HG03097 (cell line): Measurements from ENCODE around the gene EIF4G3.
"Not testable (repeated sequence)": the region's sequence is repeated elsewhere in the genome, so short reads cannot be mapped to it uniquely, and the experiment has no call there.

Source experiments
- ATAC-seq: cut with Tn5 transposase; IDR thresholded peaks from one replicate; pipeline ENCODE4 v1.9.1; 2021; ENCODE audit not compliant: unreplicated experiment, low FRiP score

The EIF4G3 gene

DNA sequence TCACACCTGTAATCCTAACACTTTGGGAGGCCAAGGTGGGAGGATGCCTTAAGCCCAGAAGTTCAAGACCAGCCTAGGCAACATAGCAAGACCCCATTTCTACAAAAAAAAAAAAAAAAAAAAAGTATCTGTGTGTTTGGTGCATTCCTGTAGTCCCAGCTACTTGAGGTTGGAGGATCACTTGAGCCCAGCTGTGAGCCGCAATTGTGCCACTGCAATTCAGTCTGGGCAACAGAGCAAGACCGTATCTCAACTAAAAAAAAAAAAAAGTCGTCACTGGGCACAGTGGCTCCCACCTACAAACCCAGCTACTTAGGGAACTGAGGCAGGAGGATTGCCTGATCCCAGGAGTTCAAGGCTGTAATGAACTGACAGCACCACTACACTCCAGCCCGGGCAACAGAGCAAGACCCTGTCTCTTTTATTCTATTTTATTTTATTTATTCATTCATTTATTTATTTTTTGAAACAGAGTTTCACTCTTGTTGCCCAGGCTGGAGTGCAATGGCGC lies 8.6 kb upstream of the EIF4G3 start:
- no peak for ATAC-seq

DNA sequence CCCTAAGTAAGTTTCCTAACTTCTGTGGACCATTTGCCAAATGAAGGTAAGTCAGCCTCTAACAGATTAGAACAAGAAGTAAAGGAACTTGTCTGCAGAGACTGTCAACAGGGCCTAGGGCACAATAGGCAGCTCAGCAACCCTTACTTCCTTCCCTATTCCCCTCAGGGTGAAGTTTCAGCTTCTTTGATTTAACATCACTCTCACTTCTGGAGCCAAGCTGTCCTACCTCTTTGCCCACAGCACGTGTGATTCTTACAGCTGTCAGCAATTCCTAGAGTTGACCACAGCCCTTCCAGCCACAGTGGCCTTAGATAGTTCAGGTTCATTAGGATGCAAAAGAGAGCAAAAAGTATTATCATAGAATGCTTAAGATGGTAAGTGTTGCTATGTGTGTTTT lies 7.6 kb upstream of the EIF4G3 start:
- no peak for ATAC-seq

DNA sequence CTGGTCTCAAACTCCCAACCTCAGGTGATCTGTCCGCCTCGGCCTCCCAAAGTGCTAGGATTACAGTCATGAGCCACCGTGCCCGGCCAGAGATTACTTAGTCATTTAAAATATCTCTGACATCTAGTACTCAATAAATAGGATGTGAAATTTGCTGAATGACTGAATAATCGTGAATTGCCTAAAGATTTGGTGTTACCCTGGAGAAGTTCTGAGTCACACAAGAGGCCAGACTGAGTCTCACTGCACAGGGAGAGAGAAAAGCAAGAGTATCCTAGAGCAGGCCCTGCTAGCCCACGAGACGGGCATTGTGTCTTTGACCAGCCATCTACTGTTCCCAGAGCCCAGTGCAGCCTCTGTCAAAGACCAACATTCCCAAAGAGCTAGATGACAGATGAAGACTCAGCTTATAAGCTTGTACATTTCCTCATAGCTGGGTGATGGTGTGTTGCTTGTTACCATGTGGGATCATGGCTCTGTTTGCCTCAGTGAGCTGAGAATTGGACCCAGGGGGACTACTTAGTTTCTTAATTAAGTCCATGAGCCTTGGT lies 5.6 kb upstream of the EIF4G3 start:
- no peak for ATAC-seq

DNA sequence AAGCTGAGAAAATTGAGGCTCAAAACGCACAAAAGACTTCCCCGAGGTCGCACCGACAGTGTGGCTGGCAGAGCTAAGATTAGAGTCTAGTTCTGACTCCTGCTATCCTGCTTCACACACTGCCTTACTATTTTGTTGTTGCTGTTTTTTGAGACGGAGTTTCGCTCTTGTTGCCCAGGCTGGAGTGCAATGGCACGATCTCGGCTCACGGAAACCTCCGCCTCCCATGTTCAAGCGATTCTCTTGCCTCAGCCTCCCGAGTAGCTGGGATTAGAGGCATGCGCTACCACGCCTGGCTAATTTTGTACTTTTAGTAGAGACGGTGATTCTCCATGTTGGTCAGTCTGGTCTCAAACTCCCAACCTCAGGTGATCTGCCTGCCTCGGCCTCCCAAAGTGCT lies 1.6 kb upstream of the EIF4G3 start:
- not testable (repeated sequence) for ATAC-seq

DNA sequence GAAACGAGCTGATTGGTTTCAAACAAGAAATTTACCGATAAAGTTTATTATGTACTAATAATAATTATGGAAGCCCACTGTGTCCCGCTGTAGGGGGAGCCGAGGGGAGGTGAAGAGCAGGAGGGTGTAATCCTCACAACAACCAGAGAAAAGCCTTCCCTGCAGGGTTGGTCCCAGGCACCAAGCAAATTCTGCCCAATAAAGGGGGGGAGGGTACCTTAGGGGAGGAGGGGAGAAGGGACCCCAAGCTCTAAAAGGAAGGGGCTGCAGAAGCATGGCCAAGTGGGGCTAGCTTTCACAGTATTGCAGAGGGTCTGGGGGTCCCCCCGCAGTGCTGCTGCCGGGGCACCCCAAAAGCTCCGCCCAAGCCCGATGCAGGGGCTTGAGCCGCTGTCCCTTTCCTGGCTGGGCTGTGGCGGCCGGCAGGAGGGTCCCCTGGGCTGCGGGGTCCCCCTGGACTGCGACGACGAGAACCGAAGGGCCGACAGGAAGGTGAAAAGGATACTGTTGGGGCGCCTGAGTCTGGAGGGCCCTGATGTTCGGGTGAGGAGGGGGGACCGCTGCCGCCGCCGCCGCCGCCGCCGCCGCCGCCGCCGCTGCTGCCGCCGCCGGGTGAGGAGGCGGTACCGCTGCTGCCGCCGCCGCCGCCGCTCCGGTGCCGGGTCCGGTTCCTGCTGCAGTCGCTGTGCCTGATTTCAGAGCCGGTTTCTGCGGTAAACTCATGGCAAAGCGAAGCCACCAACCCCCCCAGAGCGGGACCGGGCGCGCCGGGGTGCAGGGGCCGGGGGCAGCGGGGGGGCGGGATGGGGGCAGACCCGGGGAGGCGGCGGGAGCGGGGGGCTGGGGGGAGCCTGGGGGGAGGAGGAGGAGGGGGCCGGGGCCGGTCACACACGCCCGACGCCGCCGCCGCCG lies 771 bp downstream of the EIF4G3 start:
- no peak for ATAC-seq

DNA sequence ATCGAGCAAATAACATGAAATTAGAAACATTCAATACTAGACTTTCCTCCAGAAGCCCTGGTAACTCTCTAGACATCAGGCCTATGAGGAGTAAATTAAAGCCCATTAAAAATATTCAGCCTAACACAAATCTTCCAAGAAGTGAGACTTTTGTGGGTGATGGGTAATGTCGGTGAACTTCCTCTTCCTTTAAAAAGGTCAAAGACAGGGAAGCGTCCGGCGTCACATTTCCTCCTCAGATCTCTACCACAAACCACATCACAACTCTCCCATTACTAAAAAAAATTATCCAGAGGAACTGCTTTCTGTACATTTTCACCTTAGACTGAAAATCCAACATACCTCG lies 1.4 kb downstream of the EIF4G3 start:
- no peak for ATAC-seq

DNA sequence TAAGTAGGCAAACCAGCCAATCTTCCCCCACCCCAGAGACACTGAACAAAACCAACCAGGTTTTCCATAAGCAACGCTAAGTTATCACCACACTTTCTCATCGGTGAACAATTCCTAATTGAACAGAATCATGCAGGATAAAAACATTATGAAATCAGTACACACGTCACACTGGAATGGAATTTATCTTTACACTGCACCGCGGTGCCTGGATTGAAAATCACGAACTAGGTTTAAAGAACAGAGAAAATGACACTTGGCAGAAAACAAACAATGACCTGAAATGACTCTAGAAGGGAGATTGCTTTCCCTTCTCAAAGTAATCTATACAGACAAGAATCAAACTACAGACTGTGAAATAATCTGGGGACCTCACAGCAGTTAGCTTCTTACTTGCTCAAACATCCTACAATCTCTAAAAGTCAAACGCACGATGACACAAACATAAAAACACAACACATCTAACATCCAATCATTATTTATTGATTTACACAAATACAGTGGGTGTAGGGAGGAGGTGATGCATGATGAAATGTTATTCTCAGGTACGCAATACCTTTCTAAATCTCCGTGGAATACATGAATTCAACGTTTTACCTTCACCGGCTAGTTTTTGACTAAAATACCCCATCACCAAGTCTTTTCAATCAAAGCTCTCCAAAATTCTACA lies 1.9 kb downstream of the EIF4G3 start:
- no peak for ATAC-seq

DNA sequence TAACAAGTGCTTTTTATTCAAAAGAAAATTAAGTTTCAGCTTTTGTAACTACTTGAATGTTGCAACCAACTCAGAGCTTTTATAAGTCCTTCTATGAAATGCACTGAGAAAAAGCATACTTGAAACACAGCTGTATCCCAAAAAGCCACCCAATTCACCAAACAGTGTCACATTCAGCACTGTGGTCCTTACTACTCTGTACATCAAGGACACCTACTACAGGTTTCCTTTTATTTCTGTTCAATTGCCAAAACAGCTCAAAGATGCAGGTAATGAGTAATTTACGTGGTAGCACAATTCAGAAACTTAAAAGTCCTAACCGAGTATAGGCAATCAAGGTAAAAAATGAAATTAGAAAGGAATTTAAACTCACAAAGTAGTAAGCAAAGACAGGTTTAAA lies 2.5 kb downstream of the EIF4G3 start:
- no peak for ATAC-seq

DNA sequence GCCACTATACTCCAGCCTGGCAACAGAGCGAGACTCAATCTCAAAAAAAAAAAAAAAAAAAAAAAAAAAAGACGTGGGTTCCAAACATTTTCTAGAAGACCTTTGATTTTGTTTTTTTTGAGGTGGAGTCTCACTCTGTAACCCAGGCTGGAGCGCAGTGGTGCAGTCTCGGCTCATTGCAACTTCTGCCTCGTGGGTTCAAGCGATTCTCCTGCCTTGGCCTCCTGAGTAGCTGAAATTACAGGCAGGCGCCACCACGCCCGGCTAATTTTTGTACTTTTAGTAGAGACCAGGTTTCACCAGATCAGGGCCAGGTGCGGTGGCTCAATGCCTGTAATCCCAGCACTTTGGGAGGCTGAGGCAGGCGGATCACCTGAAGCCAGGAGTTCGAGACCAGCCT lies 3.6 kb downstream of the EIF4G3 start:
- not testable (repeated sequence) for ATAC-seq

DNA sequence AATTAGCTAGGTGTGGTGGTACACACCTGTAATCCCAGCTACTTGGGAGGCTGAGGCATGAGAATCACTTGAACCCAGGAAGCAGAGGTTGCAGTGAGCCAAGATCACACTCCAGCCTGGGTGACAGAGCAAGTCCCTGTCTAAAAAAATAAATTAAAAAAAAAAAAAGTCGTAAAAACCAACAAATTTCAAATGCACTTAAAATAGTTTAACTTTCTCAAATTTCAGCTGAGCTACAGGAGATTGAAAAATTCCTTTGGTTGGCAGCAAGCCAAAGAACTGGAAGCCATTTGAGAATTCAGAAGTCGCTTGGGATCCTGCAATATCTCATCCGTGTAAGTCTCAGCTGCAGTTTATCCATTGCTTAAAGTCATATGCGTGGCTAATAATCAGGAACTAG lies 5.9 kb downstream of the EIF4G3 start:
- not testable (repeated sequence) for ATAC-seq

DNA sequence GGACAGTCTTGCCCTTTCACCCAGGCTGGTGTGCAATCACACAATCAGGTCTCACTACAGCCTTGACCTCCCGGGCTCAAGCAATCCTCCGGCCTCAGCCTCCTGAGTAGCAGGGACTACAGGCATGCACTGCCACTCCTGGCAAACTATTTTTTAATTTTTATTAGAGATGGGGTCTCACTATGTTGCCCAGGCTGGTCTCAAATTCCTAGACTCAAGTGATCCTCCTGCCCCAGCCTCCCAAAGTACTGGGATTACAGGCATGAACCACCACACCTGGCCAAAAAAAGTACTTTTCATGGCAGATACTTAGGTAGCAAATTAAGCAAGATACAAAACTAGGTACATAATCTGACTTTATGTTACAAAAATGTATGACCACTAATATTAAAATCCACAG lies 8.3 kb downstream of the EIF4G3 start:
- no peak for ATAC-seq

DNA sequence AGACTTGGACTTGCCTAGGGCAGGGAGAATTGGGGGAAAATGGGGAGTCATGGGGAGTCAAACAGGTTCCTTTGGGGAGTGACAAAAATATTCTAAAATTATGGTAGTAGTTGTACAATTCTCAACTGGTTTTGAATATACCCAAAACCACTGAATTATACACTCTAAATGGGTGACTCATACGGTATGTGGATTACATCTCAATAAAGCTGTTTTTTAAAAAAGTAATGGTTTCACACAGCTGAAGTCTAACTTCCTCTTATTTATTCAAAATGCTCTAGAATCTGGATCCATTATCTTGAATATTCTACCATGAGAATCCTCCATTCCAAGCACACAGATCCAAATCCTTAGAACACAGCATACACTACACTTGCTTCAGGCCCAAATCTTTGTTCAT lies 11.1 kb downstream of the EIF4G3 start:
- no peak for ATAC-seq

DNA sequence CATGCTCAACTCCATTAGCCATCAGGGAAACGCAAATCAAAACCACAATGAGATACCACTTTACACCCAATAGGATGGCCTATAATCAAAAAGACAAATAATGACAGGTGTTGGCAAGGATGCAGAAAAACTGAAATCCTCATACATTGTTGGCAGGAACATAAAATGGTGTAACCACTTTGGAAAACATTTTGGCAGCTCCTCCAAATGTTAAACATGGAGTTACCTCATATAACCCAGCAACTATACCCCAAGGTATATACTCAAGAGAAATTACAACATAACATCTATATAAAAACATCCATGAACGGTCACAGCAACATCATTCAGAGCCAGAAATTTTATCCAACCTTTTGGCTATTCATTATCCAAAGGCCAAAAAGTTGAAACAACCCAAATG lies 11.6 kb downstream of the EIF4G3 start:
- no peak for ATAC-seq

DNA sequence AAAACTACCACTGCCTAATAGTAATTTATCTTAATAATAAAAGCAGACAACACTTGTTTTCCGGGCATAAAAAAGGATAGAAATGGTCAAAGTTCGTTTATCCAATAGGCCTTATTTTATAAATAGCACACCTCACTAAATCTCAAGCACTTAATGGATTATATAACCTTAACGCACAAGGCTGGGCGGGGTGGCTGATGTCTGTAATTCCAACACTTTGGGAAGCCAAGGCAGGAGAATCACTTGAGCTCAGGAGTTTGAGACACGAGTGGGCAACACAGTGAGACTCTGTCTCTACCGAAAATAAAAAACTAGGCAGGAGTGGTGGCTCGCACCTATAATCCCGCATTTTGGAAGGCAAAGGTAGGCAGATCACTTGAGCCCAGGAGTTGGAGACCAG lies 12.4 kb downstream of the EIF4G3 start:
- no peak for ATAC-seq

DNA sequence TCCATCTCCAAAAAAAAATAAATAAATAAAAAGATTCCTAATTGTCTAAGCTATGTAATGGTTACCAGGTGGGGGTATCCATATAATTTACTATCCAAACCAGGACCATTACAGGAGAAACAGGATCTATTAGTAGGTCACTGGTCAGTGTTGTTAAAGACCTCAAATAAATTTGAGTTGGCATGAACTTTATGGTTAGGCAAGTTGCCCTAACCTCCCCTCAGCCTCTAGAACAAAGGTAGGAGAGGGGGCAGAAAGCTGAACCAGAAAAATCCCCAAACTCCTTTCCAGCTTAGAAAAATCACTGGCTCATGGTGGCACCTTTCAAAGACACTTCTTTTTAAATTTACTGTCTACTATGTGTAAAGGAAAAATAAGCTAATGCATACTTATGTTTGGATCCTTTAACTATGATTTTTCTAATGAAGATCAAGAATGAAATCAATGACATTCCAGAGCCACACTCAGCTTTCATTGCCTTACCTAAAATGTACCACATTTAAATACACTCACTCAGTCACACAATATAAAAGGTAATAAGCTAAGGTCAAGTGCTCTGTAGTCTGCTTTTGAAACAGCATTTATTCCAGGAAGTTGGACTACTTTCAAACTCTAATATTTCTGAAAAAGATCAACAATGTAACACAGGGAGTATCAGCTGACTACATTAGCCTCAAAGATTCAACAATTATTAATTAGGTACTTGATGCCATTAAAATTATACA lies 13.8 kb downstream of the EIF4G3 start:
- ATAC-seq = no peak

DNA sequence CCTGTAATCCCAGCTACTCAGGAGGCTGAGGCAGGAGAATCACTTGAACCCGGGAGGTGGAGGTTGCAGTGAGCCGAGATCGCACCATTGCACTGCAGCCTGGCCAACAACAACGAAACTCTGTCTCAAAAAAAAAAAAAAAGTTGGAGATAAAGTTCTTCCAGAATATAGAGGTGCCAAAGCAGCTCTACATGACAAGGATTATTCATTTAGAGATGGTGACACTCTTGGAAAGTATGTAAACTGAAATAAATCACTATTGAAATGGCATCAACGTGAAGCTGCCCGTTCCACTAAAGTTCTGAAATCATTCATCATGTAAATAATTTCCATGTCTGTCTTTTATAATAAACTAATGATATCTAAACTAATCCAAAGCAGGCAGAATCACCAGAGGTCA lies 14.9 kb downstream of the EIF4G3 start:
- no peak for ATAC-seq

DNA sequence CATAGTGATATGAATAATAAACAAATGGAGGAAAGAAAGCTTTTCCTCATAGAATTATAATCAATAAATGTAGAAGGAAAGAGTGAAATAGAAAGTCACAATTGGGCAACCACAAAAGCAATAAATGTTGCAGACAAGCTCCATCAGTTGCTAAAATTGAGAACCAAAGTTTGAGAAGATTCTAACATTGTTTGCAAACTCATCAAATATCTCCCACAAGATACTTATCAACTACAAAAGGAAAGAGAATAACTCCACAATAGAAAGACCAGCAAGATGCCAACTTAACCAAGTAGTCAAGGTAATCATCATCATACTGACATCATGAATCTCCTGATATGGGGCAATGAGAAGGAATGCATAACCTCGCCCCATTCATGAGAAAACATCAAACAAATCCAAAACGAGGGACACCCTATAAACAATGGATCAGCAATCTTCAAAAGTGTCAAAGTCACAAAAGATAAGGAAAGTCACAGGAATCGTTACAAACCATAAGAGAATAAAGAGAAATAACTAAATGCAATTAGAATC lies 16.4 kb downstream of the EIF4G3 start:
- no peak for ATAC-seq

DNA sequence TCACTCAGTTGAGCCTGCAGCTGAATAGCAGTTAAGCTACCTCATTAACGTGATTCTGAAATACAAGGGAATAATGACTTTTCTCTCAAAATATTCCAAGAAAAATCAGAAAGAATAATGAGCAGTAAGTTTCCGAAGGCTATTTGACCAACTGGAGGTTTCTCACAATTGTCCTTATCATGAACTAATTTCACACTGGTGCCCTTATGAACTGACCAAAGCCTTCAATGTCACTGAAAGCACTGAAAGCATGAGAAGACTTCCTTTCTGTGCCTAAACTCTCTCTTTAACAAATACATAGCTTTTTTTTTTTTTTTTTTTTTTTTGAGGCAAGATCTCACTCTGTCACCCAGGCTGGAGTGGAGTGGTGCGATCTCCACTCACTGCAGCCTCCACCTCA lies 18.8 kb downstream of the EIF4G3 start:
- no peak for ATAC-seq

DNA sequence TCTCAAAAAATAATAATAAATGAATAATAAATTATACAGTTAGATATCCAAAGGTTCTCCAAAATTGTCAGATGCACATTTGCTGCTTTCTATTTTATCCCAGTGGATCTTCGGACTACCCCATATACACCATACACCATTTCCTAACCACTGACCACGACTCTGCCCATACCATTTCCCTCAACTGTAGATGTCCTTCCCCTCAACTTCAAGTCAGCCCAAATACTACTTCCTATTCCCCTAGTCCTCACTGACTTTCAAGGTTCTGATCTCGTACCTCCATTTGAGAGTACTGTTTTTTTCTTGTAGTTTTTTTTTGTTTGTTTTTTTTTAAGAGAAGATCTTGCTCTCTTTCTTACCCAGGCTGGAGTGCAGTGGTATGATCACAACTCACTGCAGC lies 19.6 kb downstream of the EIF4G3 start:
- no peak for ATAC-seq

DNA sequence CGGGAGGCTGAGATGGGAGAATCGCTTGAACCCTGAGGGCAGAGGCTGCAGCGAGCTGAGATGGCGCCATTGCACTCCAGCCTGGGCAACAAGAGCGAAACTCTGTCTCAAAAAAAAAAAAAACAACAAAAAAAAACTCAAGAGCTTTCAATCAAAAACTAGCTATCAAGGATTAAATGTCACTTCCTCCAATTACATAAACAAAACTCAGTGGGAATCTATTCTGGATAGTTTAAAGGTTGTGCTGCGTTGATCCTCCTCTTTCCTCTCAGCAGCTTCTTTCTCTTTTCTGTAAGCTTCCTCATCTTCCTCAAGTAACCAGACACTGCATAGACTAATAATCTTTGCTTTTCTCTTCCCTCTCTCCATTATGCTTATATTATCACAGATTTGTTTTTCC lies 20.7 kb downstream of the EIF4G3 start:
- no peak for ATAC-seq

DNA sequence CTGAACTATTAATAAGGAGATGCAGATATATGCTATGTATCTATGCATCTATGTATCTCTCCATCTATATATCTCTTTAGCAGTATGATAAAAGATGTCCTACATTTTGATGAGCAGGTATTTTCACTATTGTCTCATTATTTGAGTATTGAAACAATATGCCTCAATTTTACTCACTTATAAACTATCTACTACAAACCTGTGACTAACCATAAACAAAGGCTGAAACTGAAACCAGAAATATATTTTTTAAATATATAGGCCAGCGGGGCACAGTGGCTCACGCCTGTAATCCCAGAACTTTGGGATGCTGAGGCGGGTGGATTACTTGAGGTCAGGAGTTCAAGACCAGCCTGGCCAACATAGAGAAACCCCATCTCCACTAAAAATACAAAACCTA lies 22.0 kb downstream of the EIF4G3 start:
- no peak for ATAC-seq
